ENCODE data around the gene SZT2.

SZT2 gene

GRCh38 chr1:43434256-43434655 is 44.6 kb downstream of the SZT2 start:
- Histone ChIP-seq H2AFZ (ENCODE audit: insufficient read depth, low read length, poor library complexity) (no peak overlapping the region), H3K36me3 (ENCODE audit: control insufficient read depth in 1 of 2, insufficient read depth in 2 of 2, low read length in 2 of 2) (peaks cover 56 to 69% of the 10 kb centered on the region in 2 experiments), H3K9me3 (ENCODE audit: insufficient read depth, low read depth, low read length) (no peaks in the 10 kb centered on the region), H3K27ac (ENCODE audit: low read depth, low read length) (no peak overlapping the region), H3K4me1 (ENCODE audit: control insufficient read depth in 1 of 2, insufficient read depth in 2 of 2, low read length in 2 of 2) (peaks cover 18 to 23% of the 10 kb centered on the region in 2 experiments), H4K8ac (ENCODE audit: low read depth, low read length) (no peak overlapping the region), H3K4me2 (ENCODE audit: low read length) (no peak overlapping the region), H3K4ac (ENCODE audit: low read depth, low read length) (no peak overlapping the region), H3K27me3 (ENCODE audit: insufficient read depth, low read length) (no peaks in the 10 kb centered on the region), H3K4me3 (ENCODE audit: low read depth, low read length) (no peak overlapping the region), H4K91ac (ENCODE audit: low read depth, low read length) (no peak overlapping the region), H3K79me1 (ENCODE audit: low read length) (peaks cover 14% of the 10 kb centered on the region), H2BK120ac (ENCODE audit: insufficient read depth, low read length, poor library complexity) (no peak overlapping the region), H4K12ac (ENCODE audit: low read depth, low read length) (no peak overlapping the region), H3K9ac (ENCODE audit: low read length) (no peak overlapping the region), H3K79me2 (ENCODE audit: control insufficient read depth, insufficient read depth, low read length, poor library complexity) (peaks cover 2% of the 10 kb centered on the region), H3K18ac (ENCODE audit: low read length) (no peak overlapping the region), H2BK5ac (ENCODE audit: low read depth, low read length, poor library complexity) (no peak overlapping the region), H3K14ac (ENCODE audit: low read length) (no peak overlapping the region), H3K23ac (ENCODE audit: low read length) (no peak overlapping the region), H2AK5ac (ENCODE audit: low read length) (no peak overlapping the region), H2BK12ac (ENCODE audit: low read length) (no peak overlapping the region)
- no peak for DNase-seq
- no CpG with 5 or more reads among the region's 7 CpGs for WGBS (ENCODE audit: extremely low coverage, insufficient coverage, insufficient read length)

- Histone ChIP-seq H3K14ac (ENCODE audit: low read length) (no peak overlapping the region), H3K4ac (ENCODE audit: low read depth, low read length) (no peak overlapping the region), H4K8ac (ENCODE audit: low read depth, low read length) (no peak overlapping the region), H3K9me3 (ENCODE audit: insufficient read depth, low read depth, low read length) (no peaks in the 10 kb centered on the region), H2BK120ac (ENCODE audit: insufficient read depth, low read length, poor library complexity) (no peak overlapping the region), H2BK5ac (ENCODE audit: low read depth, low read length, poor library complexity) (no peak overlapping the region), H3K4me2 (ENCODE audit: low read length) (no peak overlapping the region), H3K79me2 (ENCODE audit: control insufficient read depth, insufficient read depth, low read length, poor library complexity) (peaks cover 2% of the 10 kb centered on the region), H4K91ac (ENCODE audit: low read depth, low read length) (no peak overlapping the region), H3K18ac (ENCODE audit: low read length) (no peak overlapping the region), H3K9ac (ENCODE audit: low read length) (no peak overlapping the region), H3K23ac (ENCODE audit: low read length) (no peak overlapping the region), H2BK12ac (ENCODE audit: low read length) (peak overlapping the region; percentile 16), H4K12ac (ENCODE audit: low read depth, low read length) (no peak overlapping the region), H2AFZ (ENCODE audit: insufficient read depth, low read length, poor library complexity) (no peak overlapping the region), H3K79me1 (ENCODE audit: low read length) (peaks cover 14% of the 10 kb centered on the region), H3K27ac (ENCODE audit: low read depth, low read length) (peak overlapping the region; percentile 65), H2AK5ac (ENCODE audit: low read length) (no peak overlapping the region), H3K4me1 (ENCODE audit: control insufficient read depth in 1 of 2, insufficient read depth in 2 of 2, low read length in 2 of 2) (peaks cover 18 to 23% of the 10 kb centered on the region in 2 experiments), H3K27me3 (ENCODE audit: insufficient read depth, low read length) (no peaks in the 10 kb centered on the region), H3K36me3 (ENCODE audit: control insufficient read depth in 1 of 2, insufficient read depth in 2 of 2, low read length in 2 of 2) (peaks cover 57 to 69% of the 10 kb centered on the region in 2 experiments), H3K4me3 (ENCODE audit: low read depth, low read length) (no peak overlapping the region)
- DNase-seq: peak; percentile 38 to 67
- no CpG with 5 or more reads among the region's 14 CpGs for WGBS (ENCODE audit: extremely low coverage, insufficient coverage, insufficient read length)
Measured at GRCh38 chr1:43435146-43436145, 45.7 kb downstream of the SZT2 start.

GRCh38 chr1:43436371-43436770 is 46.7 kb downstream of the SZT2 start:
- H3K4me2 ChIP-seq (ENCODE audit: low read length): peak overlapping the region; percentile 28
- WGBS (ENCODE audit: extremely low coverage, insufficient coverage, insufficient read length): no CpG with 5 or more reads among the region's 3 CpGs
- H4K91ac ChIP-seq (ENCODE audit: low read depth, low read length): peak overlapping the region; percentile 74

GRCh38 chr1:43437031-43437973 is 47.6 kb downstream of the SZT2 start:
- Histone ChIP-seq H2AFZ (ENCODE audit: insufficient read depth, low read length, poor library complexity) (no peak overlapping the region), H2BK5ac (ENCODE audit: low read depth, low read length, poor library complexity) (peak overlapping the region; percentile 51), H3K4me1 (ENCODE audit: control insufficient read depth in 1 of 2, insufficient read depth in 2 of 2, low read length in 2 of 2) (peaks cover 18 to 23% of the 10 kb centered on the region in 2 experiments), H2BK120ac (ENCODE audit: insufficient read depth, low read length, poor library complexity) (peak overlapping the region; percentile 65), H4K91ac (ENCODE audit: low read depth, low read length) (peak overlapping the region; percentile 74), H2AK5ac (ENCODE audit: low read length) (peak overlapping the region; percentile 49), H2BK12ac (ENCODE audit: low read length) (peak overlapping the region; percentile 50), H3K4ac (ENCODE audit: low read depth, low read length) (peak overlapping the region; percentile 27), H3K4me3 (ENCODE audit: low read depth, low read length) (no peak overlapping the region), H3K14ac (ENCODE audit: low read length) (peak overlapping the region; percentile 63), H3K9me3 (ENCODE audit: insufficient read depth, low read depth, low read length) (no peaks in the 10 kb centered on the region), H4K12ac (ENCODE audit: low read depth, low read length) (no peak overlapping the region), H3K18ac (ENCODE audit: low read length) (peak overlapping the region; percentile 74), H3K23ac (ENCODE audit: low read length) (no peak overlapping the region), H3K27ac (ENCODE audit: low read depth, low read length) (peak overlapping the region; percentile 65), H3K79me1 (ENCODE audit: low read length) (peaks cover 14% of the 10 kb centered on the region), H3K27me3 (ENCODE audit: insufficient read depth, low read length) (no peaks in the 10 kb centered on the region), H3K79me2 (ENCODE audit: control insufficient read depth, insufficient read depth, low read length, poor library complexity) (peaks cover 2% of the 10 kb centered on the region), H3K9ac (ENCODE audit: low read length) (no peak overlapping the region), H3K4me2 (ENCODE audit: low read length) (no peak overlapping the region), H4K8ac (ENCODE audit: low read depth, low read length) (peak overlapping the region; percentile 64), H3K36me3 (ENCODE audit: control insufficient read depth in 1 of 2, insufficient read depth in 2 of 2, low read length in 2 of 2) (peaks cover 54 to 65% of the 10 kb centered on the region in 2 experiments)
- DNase-seq: peak; percentile 86 to 96
- WGBS (ENCODE audit: extremely low coverage, insufficient coverage, insufficient read length): no CpG with 5 or more reads among the region's 20 CpGs

More at GRCh38 chr1:43436371-43436770, 46.7 kb downstream of the SZT2 start:
- Histone ChIP-seq H2AK5ac (ENCODE audit: low read length) (no peak overlapping the region), H3K4me3 (ENCODE audit: low read depth, low read length) (no peak overlapping the region), H3K27ac (ENCODE audit: low read depth, low read length) (peak overlapping the region; percentile 65), H3K14ac (ENCODE audit: low read length) (no peak overlapping the region), H4K12ac (ENCODE audit: low read depth, low read length) (no peak overlapping the region), H3K23ac (ENCODE audit: low read length) (no peak overlapping the region), H2BK120ac (ENCODE audit: insufficient read depth, low read length, poor library complexity) (peak overlapping the region; percentile 10), H3K9me3 (ENCODE audit: insufficient read depth, low read depth, low read length) (no peaks in the 10 kb centered on the region), H3K9ac (ENCODE audit: low read length) (no peak overlapping the region), H3K79me2 (ENCODE audit: control insufficient read depth, insufficient read depth, low read length, poor library complexity) (peaks cover 2% of the 10 kb centered on the region), H4K8ac (ENCODE audit: low read depth, low read length) (no peak overlapping the region), H3K27me3 (ENCODE audit: insufficient read depth, low read length) (no peaks in the 10 kb centered on the region), H3K36me3 (ENCODE audit: control insufficient read depth in 1 of 2, insufficient read depth in 2 of 2, low read length in 2 of 2) (peaks cover 55 to 68% of the 10 kb centered on the region in 2 experiments), H2BK12ac (ENCODE audit: low read length) (peak overlapping the region; percentile 8), H3K4me1 (ENCODE audit: control insufficient read depth in 1 of 2, insufficient read depth in 2 of 2, low read length in 2 of 2) (peaks cover 18 to 23% of the 10 kb centered on the region in 2 experiments), H2BK5ac (ENCODE audit: low read depth, low read length, poor library complexity) (peak overlapping the region; percentile 11), H3K18ac (ENCODE audit: low read length) (no peak overlapping the region), H2AFZ (ENCODE audit: insufficient read depth, low read length, poor library complexity) (no peak overlapping the region), H3K79me1 (ENCODE audit: low read length) (peaks cover 14% of the 10 kb centered on the region), H3K4ac (ENCODE audit: low read depth, low read length) (no peak overlapping the region)
- DNase-seq: peak; percentile 66 to 90

All from trophoblast cell (in vitro differentiated cells and primary cell).